ENCODE data around the gene RAB20.

- TF ChIP-seq MEF2A (IDR thresholded peaks at IDR 0.05; ENCODE audit: insufficient read depth, low read depth, low read length) (no peak), TARDBP (IDR thresholded peaks at IDR 0.05; ENCODE audit: borderline replicate concordance) (no peak)
- TF ChIP-seq, protein P1, sequence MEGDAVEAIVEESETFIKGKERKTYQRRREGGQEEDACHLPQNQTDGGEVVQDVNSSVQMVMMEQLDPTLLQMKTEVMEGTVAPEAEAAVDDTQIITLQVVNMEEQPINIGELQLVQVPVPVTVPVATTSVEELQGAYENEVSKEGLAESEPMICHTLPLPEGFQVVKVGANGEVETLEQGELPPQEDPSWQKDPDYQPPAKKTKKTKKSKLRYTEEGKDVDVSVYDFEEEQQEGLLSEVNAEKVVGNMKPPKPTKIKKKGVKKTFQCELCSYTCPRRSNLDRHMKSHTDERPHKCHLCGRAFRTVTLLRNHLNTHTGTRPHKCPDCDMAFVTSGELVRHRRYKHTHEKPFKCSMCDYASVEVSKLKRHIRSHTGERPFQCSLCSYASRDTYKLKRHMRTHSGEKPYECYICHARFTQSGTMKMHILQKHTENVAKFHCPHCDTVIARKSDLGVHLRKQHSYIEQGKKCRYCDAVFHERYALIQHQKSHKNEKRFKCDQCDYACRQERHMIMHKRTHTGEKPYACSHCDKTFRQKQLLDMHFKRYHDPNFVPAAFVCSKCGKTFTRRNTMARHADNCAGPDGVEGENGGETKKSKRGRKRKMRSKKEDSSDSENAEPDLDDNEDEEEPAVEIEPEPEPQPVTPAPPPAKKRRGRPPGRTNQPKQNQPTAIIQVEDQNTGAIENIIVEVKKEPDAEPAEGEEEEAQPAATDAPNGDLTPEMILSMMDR (IDR thresholded peaks at IDR 0.05 in 2 of 3, conservative IDR thresholded peaks at IDR 0.05 in 1 of 3; ENCODE audit: control insufficient read depth in 2 of 3, extremely low read depth in 1 of 3, insufficient read depth in 1 of 3, low read depth in 3 of 3, low read length in 3 of 3): no peak
These were observed 57.5 kb downstream of the RAB20 start for GRCh38 chr13:110503979-110504499.
